HG03025 (cell line): ENCODE data around the gene MED4.
"Not testable (repeated sequence)": the region's sequence is repeated elsewhere in the genome, so short reads cannot be mapped to it uniquely, and the experiment has no call there.

Source experiments
- ATAC-seq: cut with Tn5 transposase; IDR thresholded peaks from one replicate; pipeline ENCODE4 v1.9.1; 2021; ENCODE audit warnings: mild to moderate bottlenecking, moderate library complexity; ENCODE audit not compliant: unreplicated experiment, low FRiP score

The MED4 gene

GRCh38 chr13:48097793-48098192 lies 2.9 kb upstream of the MED4 start:
- ATAC-seq = no peak

GRCh38 chr13:48096670-48097069 lies 1.8 kb upstream of the MED4 start:
- ATAC-seq = no peak

GRCh38 chr13:48094404-48094780 lies 512 bp downstream of the MED4 start:
- ATAC-seq = peak; percentile 24

- ATAC-seq = no peak
These were observed 1.3 kb downstream of the MED4 start for GRCh38 chr13:48093588-48093987.

GRCh38 chr13:48086272-48086671 lies 8.6 kb downstream of the MED4 start:
- ATAC-seq = no peak

- ATAC-seq = no peak
These were observed 13.2 kb downstream of the MED4 start for GRCh38 chr13:48081739-48082138.

GRCh38 chr13:48078251-48078656 lies 16.6 kb downstream of the MED4 start:
- ATAC-seq = peak; percentile 96

- no peak for ATAC-seq
These were observed 20.9 kb downstream of the MED4 start for GRCh38 chr13:48074006-48074405.

- no peak for ATAC-seq
These were observed 22.1 kb downstream of the MED4 start for GRCh38 chr13:48072787-48073186.

- no peak for ATAC-seq
These were observed 22.6 kb downstream of the MED4 start for GRCh38 chr13:48072304-48072703.

GRCh38 chr13:48070942-48071341 lies 24.0 kb downstream of the MED4 start:
- ATAC-seq = no peak

- ATAC-seq = no peak
These were observed 25.3 kb downstream of the MED4 start for GRCh38 chr13:48069573-48069972.

GRCh38 chr13:48068952-48069351 lies 26.0 kb downstream of the MED4 start:
- no peak for ATAC-seq

GRCh38 chr13:48068036-48068435 lies 26.9 kb downstream of the MED4 start:
- ATAC-seq = no peak

GRCh38 chr13:48066310-48066989 lies 28.5 kb downstream of the MED4 start:
- ATAC-seq = no peak

GRCh38 chr13:48059951-48060350 lies 35.0 kb downstream of the MED4 start:
- not testable (repeated sequence) for ATAC-seq

- not testable (repeated sequence) for ATAC-seq
These were observed 36.4 kb downstream of the MED4 start for GRCh38 chr13:48058536-48058935.

- ATAC-seq = no peak
These were observed 39.2 kb downstream of the MED4 start for GRCh38 chr13:48055712-48056111.

GRCh38 chr13:48054601-48055000 lies 40.3 kb downstream of the MED4 start:
- ATAC-seq = no peak

GRCh38 chr13:48050550-48050949 lies 44.4 kb downstream of the MED4 start:
- no peak for ATAC-seq

- no peak for ATAC-seq
These were observed 51.0 kb downstream of the MED4 start for GRCh38 chr13:48043789-48044503.

GRCh38 chr13:48042894-48043293 lies 52.0 kb downstream of the MED4 start:
- no peak for ATAC-seq
